Measurements from ENCODE around the gene ZNFX1.
A peak's percentile ranks its signal among the peaks of the same experiment; 100 is the strongest.

ZNFX1 gene

DNA sequence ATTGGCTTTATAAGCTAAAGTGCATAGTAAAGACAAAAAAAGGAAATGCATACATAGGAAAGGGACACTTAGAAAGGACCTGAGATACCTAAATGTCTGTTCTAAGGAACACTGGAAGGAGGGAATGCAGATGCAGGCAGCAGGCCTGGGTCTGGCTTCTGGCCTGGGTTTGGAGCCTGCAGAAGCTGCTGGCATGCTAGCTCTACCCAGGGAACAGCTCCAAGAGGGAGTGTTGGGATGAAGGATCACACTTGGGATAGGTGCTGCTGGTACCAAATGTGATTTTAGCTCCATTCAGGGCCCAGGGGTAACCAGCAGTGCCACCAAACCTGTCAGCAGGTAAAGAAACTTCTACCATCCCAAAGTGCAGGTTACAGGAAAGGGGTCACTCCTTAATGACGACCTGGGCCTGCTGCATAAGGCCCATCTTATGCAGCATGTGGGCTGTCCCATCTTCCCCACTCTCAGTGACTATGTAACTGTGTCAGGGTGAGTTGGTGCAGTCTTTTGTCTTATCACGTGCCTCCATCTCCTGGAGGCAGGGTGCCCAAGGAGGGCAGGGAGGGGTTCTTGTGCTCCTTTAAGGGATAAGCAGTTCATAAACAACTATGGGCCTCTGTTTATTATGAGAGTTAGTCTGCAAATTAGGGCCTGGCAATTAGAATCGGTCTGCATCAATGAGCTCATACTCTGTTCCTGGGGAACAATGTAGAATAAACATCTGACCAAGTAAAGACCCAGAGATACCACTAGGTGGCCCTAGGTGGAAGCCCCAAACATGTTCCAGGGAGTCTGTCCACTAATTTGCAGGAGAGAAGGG, 31.7 kb downstream of the ZNFX1 start (continued):
- TF ChIP-seq, protein P1, sequence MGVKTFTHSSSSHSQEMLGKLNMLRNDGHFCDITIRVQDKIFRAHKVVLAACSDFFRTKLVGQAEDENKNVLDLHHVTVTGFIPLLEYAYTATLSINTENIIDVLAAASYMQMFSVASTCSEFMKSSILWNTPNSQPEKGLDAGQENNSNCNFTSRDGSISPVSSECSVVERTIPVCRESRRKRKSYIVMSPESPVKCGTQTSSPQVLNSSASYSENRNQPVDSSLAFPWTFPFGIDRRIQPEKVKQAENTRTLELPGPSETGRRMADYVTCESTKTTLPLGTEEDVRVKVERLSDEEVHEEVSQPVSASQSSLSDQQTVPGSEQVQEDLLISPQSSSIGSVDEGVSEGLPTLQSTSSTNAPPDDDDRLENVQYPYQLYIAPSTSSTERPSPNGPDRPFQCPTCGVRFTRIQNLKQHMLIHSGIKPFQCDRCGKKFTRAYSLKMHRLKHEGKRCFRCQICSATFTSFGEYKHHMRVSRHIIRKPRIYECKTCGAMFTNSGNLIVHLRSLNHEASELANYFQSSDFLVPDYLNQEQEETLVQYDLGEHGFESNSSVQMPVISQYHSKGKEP (tag by site-specific recombination; IDR thresholded peaks at IDR 0.05), result 0 out of 2 replicates have a peak, but pooled peaks have one; percentile 16
- TF ChIP-seq ZNF629 (tag by site-specific recombination; IDR thresholded peaks at IDR 0.05), result peak; percentile 50

DNA sequence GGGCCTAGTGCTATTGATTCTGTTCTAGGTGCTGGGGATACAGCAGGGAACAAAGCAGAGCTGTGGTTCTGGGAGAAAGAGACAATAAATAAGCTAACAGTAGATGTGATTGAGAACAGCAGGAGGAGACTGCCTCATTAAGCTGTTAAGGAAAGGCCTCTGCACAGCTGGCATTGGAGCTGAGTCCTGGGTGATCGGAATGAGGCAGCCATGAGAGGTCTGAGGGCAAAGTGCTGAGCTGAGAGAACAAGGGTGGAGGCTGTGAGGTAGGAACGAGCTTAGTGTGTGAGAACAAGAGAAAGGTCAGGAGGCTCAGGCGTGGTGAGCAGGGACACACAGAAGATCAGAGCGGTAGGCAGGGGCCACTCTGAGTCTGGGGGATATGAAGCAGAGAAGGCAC, 40.3 kb downstream of the ZNFX1 start:
- TF ChIP-seq ZNF670 (tag by site-specific recombination; IDR thresholded peaks at IDR 0.05; ENCODE audit: low read depth) (no peak), ZNF394 (tag by site-specific recombination; IDR thresholded peaks at IDR 0.05; ENCODE audit: borderline replicate concordance) (no peak), ZNF214 (tag by site-specific recombination; IDR thresholded peaks at IDR 0.05; ENCODE audit: borderline replicate concordance) (no peak), ZNF138 (tag by site-specific recombination; IDR thresholded peaks at IDR 0.05; ENCODE audit: borderline replicate concordance) (no peak), ZNF24 (tag by site-specific recombination; IDR thresholded peaks at IDR 0.05) (no peak), ZNF596 (tag by site-specific recombination; IDR thresholded peaks at IDR 0.05) (no peak), ZNF76 (tag by site-specific recombination; IDR thresholded peaks at IDR 0.05; ENCODE audit: borderline replicate concordance, low read depth) (no peak), ZNF544 (tag by site-specific recombination; IDR thresholded peaks at IDR 0.05) (no peak), ZNF510 (tag by site-specific recombination; IDR thresholded peaks at IDR 0.05; ENCODE audit: insufficient replicate concordance) (no peak), RBAK (tag by site-specific recombination; IDR thresholded peaks at IDR 0.05) (no peak), ZNF302 (tag by site-specific recombination; IDR thresholded peaks at IDR 0.05; ENCODE audit: low read depth) (no peak)
- TF ChIP-seq, protein P2, sequence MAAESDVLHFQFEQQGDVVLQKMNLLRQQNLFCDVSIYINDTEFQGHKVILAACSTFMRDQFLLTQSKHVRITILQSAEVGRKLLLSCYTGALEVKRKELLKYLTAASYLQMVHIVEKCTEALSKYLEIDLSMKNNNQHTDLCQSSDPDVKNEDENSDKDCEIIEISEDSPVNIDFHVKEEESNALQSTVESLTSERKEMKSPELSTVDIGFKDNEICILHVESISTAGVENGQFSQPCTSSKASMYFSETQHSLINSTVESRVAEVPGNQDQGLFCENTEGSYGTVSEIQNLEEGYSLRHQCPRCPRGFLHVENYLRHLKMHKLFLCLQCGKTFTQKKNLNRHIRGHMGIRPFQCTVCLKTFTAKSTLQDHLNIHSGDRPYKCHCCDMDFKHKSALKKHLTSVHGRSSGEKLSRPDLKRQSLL (tag by site-specific recombination; IDR thresholded peaks at IDR 0.05), result no peak
- no peak overlapping the region for H3K27ac ChIP-seq (ENCODE audit: extremely low read depth, low read depth, low read length)
- POLR2A ChIA-PET, result interaction anchor here (0.6 to 1.6 kb wide), 3 partner anchors 8 to 23 kb away, joined by 3 to 5 read pairs (median 4); no protein-coding TSS in a partner anchor

DNA sequence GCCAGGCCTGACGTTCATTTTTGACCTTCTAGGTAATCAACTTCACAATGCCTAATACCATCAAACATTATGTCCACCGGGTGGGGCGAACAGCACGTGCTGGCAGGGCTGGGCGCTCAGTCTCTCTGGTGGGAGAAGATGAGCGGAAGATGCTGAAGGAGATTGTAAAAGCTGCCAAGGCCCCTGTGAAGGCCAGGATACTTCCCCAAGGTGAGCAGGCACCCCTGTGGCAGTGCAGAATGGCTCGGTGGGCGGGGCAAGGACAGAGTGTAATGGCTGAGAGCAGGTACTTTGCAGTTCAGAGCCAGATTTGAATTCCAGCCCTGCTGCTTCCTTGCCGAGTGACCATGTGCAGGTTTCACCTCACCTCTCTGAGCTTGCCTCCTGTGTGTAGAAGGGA, 41.6 kb downstream of the ZNFX1 start:
- H3K9me3 ChIP-seq (ENCODE audit: control insufficient read depth, insufficient read depth, low read depth, low read length), result no peaks in the 10 kb centered on the region
- TF ChIP-seq, protein P3, sequence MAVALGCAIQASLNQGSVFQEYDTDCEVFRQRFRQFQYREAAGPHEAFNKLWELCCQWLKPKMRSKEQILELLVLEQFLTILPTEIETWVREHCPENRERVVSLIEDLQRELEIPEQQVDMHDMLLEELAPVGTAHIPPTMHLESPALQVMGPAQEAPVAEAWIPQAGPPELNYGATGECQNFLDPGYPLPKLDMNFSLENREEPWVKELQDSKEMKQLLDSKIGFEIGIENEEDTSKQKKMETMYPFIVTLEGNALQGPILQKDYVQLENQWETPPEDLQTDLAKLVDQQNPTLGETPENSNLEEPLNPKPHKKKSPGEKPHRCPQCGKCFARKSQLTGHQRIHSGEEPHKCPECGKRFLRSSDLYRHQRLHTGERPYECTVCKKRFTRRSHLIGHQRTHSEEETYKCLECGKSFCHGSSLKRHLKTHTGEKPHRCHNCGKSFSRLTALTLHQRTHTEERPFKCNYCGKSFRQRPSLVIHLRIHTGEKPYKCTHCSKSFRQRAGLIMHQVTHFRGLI (tag by site-specific recombination; IDR thresholded peaks at IDR 0.05), result no peak
- TF ChIP-seq ZNF529 (tag by site-specific recombination; IDR thresholded peaks at IDR 0.05; ENCODE audit: insufficient replicate concordance), result no peak
- peaks cover 22 to 84% of the 10 kb centered on the region in 2 experiments; a peak in 2 of 3 replicates for H3K36me3 ChIP-seq (ENCODE audit: control insufficient read depth in 2 of 2, insufficient read depth in 1 of 2, low read length in 2 of 2)
- POLR2A ChIA-PET, result interaction anchor here (1.6 kb wide), 2 partner anchors 10 to 17 kb away, joined by 4 to 5 read pairs; no protein-coding TSS in a partner anchor
- CTCF ChIA-PET, result interaction anchor here (0.6 kb wide), 1 partner anchor 124 kb away, joined by 3 read pairs; no protein-coding TSS in a partner anchor
- H3K27ac ChIP-seq (ENCODE audit: extremely low read depth, low read depth, low read length), result no peak overlapping the region
- no peak overlapping the region for H3K4me3 ChIP-seq (ENCODE audit: low read depth, low read length)
- H3K4me1 ChIP-seq (ENCODE audit: control insufficient read depth, insufficient read depth, low read length), result no peaks in the 10 kb centered on the region

More for the DNA sequence above, 40.3 kb downstream of the ZNFX1 start:
- no peak overlapping the region for H3K4me3 ChIP-seq (ENCODE audit: low read depth, low read length)
- H3K4me1 ChIP-seq (ENCODE audit: control insufficient read depth, insufficient read depth, low read length), result no peaks in the 10 kb centered on the region
- H3K36me3 ChIP-seq (ENCODE audit: control insufficient read depth in 2 of 2, insufficient read depth in 1 of 2, low read length in 2 of 2), result peaks cover 29 to 87% of the 10 kb centered on the region in 2 experiments; a peak in 2 of 3 replicates
- CTCF ChIA-PET, result interaction anchor here (0.6 to 2.3 kb wide), 7 partner anchors 8 to 931 kb away, joined by 3 to 9 read pairs (median 3); no protein-coding TSS in a partner anchor
- no peaks in the 10 kb centered on the region for H3K9me3 ChIP-seq (ENCODE audit: control insufficient read depth, insufficient read depth, low read depth, low read length)

All from HEK293 (cell line).